Limb (tissue), 2 donors: ENCODE results near the gene CELF3.

ENCODE experiments used
- DNase-seq, 2 donors: peaks; one replicate each; pipeline ENCODE4 v3.0.0-alpha.2; 2016; ENCODE audit errors: extremely low spot score in 2 of 2

The CELF3 gene

DNA sequence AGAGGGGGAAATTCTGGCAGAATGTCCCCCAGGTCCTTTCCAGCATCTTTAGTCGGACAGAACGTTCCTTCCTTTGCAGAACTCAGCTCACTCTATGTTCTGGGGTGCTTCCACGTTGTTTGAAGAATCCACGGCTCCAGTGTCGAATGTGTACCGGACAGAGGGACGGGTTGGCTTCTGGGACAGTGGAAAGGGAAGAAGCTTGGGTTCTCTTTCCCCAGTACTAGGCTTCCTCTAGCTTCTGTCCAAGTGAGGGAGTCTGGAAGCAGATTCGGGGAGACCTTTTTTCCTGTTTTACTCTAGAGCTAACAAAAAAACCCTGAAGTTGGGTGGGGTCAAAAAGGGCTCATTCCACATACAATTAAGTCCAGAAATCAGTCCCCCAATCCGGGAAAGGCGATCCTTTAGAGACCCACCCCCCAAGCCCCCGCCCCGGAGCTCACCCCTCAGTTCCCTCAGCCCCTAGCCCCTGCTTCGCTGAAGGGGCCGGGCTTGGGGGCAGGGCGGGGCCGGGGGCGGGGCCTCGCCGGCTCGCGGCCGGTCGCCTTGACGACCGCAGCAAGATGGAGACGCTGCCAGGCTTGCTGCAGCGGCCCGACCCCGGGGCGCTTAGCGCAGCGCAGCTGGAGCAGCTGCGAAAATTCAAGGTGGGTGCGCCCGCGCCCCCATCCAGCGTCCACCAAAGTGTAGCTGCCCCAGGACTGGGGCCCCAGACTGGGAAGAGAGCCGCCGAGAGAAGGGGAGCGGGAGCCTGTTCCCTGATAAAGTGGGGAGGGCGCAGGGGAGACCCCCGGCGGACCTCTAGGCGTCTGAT lies 4.6 kb upstream of the CELF3 start, which contains the start of gene RIIAD1:
Gene RIIAD1, plus strand, starts transcription at position 549 of the 814 bp plus-strand sequence. Its CDS starts 15 bp downstream, at position 564.
- DNase-seq: peak; percentile 21 to 76

DNA sequence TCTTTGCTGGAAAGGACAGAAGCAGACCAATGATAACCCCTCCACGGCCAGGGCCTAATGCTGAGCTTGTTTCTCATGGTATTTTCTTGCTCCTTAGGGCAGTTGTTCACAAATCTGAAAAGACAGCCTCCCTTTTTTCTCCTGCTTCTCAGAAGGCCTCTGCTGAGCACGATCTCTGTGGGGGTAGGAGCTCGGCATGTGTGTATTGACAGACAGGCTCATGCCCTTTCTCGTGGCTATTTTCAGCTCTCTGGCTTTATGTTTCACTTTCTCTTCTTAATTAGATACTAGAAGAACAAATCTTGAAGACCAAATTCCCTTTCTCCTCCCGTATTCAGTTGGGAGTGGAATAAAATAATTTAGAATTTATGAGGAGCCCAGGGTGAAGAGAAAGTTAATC lies 4.0 kb upstream of the CELF3 start:
- DNase-seq: no peak

GRCh38 chr1:151720125-151720524 lies 3.5 kb upstream of the CELF3 start:
- DNase-seq: no peak

DNA sequence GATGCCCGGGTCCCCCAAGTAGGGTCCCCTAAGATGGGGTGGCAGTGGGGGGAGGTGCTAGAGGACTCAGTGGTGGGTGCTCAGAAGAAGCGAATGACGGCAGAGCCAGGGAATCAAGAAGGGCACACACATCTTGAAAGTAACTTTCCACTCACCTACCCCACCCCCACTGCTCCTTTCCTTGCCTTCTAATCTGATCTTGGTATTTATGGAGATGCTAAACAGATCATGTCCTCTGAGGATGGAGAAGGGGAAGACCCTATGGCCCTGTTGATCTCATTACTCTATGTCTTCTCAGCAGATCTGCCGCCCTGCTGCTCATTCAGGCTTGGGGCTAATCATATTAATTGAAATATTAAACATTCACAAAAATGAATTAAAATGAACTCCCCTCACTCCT lies 2.1 kb upstream of the CELF3 start:
- DNase-seq: no peak

GRCh38 chr1:151718011-151718431 lies 1.4 kb upstream of the CELF3 start:
- no peak for DNase-seq

GRCh38 chr1:151716405-151716762 lies 219 bp downstream of the CELF3 start:
- no peak for DNase-seq

DNA sequence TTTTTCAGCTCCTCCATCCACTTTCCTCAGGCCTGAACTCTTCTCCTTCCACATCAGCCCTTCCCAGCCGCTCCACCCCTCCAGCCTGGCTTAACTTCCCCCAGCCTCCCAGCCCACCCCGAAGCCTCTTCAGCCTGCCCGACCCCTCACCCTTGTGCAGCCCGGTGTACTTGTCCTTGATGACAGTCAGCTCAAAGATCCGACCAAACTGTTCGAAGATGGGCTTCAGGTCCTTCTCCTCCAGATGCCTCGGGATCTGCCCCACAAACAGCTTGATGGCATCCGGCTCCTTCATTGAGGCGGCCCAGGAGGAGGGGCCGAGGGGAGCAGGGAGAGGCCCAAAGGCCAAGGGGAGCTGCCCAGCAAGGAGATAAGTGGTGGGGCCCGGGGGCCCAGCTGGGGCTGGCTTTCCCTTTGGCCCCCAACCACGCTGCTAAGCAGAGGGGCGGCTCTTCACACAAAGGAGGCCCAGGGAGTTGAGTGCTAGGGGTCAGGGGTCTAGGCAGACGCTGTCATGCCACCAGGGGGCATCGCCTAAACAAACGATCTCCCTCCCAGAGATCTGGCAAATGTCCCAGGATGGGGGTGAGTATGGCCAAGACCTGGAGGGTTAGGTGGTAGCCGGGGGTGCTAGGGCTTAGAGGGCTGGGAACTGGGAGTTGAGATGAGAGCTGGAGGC lies 738 bp downstream of the CELF3 start:
- DNase-seq: no peak

DNA sequence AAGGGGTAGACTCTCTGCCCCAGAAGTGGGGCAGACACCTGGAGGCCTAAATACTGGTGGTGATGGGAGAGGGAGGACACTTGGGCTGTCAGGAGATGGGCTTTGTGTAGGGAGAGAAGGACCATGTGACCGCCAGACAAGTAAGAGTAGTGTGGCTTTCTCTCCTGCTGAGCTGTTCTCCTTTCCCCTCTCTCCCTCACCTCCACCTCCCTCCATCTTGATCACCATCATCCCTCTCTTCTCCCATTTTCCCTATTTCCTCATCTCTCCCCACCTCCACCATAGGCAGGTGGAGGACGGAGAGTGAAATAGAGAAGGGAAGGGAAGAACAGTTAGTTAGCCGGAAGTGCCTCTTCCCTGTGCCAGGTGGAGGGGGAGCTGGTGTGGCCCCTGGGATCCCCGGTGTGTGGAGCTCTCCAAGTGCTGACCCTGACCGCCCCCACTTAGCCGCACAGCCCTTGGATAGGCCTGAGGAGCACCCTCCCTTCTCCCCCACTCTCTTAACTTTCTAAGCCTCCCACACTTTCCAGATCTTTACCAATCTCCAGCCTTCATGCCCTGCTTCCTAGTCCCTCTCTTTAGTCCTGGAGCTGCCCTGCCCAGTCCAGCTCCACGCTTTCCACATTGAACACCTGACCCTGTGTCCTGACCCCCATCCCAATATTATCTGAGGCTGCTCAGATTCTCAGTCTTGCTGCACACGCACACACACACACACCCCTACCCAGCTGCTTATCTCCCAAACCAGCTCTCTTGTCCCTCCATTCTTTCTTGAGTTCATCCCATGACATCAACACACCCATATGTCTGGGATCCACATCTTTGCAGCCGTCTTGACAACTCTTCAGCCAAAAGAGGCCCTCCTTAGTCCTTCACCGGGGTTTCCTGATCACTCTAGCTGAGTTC lies 1.5 kb downstream of the CELF3 start:
- DNase-seq: no peak

DNA sequence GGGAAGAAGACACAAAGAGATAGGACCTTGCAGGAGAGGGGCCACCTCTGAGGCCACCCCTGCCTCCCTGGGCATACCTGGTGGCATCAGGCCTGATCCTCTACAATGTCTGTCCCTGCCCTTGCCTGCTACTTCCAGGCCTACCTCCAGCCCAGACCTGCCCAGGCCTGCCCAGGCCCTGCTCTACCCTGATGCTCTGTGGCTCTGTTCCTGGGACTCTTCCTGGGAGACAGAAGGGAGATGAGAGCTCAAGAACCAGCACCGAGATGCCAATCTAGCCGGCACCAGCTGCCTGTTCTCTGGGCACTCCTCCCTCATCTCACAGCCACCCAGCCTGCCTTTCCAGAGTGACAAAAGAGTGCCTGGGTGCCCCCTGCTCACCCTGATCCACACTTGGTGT lies 2.7 kb downstream of the CELF3 start:
- no peak for DNase-seq

DNA sequence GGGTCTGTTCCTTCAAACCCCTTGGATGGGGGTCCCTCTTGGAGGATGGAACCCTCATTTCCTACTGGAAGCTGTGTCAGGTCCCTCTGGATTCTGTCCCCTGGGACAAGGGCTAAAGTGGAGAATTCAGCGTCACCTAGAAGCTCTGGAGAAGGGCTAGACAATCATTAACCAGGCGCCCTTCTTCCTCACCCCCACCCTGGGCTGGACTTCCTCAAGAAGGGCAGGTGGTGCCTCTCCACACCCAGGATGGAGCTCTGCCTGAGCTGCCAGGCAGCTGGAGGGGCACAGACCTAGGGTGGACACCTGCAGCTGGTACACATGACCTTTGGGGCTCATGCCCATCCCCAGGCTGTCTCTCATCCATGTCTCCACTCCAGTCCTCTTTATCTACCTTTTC lies 3.6 kb downstream of the CELF3 start:
- DNase-seq: no peak

GRCh38 chr1:151711951-151712350 lies 4.7 kb downstream of the CELF3 start:
- DNase-seq: no peak

GRCh38 chr1:151711044-151711800 lies 5.4 kb downstream of the CELF3 start:
- DNase-seq: no peak

GRCh38 chr1:151710187-151710840 lies 6.3 kb downstream of the CELF3 start:
- peak in 1 of 2 donors; percentile 86 for DNase-seq

DNA sequence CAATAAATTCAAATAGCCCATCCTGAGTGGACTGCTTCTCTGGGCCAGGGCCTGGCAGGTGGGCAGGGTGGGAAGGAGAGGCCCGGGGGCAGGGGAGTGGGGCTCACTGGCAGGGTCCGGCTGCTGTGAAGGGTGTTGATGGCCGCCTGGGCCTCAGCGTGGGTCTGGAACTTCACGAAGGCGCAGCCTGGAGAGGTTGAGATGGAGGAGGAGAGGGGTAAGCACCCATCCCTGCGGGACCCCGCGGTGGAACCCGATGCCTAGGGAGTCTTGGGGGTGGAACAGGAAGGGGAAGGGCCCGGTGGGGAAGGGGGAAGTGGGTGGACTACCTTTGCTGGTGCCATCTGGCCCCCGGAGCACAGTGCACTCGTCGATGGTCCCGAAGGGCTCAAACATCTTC lies 7.7 kb downstream of the CELF3 start:
- DNase-seq: no peak

DNA sequence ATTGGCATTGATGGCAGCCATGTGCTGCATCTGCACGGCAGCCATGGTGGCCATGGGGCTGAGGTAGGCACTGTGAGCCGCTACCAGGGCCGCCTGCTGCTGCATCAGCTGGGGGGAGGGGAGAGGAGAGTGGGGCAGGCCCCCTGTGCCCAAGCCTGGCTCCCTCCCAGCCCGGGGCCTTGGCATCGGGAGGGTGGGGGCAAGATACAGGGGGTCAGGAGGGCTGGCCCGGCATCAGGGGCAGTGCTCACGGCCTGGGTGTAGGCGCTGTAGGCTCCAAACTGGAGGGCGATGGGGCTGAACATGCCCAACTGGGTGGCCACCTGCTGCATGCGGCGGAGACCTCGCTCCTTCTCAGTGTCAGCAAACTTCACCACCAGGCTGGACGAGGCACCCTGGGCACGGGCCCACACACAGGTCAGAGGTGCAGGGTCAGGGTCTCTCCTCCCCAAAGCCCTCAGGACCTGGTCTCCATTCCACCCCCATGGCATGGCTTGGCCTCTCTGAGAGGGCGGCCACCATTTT lies 9.0 kb downstream of the CELF3 start:
- DNase-seq: no peak

DNA sequence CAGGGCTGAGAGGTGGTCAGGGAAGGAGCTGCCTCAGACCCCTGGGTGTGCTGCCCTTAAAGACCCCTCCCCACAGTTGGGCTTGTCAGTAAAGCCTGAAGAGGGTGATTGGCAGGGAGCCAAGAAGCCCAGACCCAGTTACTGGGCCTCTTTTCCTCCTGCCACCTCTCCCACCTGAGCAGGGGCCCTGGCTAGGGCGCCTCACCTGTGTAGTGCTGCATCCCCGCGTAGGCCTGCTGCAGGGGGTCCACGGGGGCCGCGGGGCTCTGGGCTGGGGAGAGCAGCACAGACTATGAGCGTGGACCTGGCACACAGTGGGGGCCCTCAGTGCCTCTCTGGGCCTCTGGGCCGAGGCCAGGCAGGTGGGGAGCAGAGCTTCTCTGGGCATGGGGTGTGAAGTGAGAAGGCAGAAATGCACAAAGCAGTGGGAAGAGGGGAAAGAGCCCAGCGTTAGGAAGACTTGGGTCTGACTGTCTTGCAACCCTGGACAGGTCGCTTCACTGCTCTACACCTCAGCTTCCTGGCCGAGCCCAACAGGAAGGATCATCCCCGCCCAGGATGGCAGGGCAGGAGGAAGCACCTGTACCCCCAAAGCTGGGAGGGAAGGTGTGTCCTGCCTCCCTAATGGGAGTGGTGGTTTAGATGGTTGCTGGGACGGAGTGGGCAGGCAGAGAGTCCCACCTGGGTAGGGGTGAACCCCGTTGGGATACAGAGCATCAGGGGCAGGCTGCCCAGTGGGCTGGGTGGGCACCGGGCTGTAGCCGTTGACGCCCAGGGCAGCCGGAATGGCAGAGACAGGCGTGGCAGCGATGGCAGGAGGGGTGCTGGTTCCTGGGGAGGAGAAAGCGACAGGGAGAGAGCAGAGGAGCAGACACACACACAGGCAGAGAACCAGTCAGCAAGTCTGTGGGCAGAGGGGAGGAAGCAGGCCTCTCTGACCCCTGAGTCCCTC lies 9.9 kb downstream of the CELF3 start:
- DNase-seq: no peak

DNA sequence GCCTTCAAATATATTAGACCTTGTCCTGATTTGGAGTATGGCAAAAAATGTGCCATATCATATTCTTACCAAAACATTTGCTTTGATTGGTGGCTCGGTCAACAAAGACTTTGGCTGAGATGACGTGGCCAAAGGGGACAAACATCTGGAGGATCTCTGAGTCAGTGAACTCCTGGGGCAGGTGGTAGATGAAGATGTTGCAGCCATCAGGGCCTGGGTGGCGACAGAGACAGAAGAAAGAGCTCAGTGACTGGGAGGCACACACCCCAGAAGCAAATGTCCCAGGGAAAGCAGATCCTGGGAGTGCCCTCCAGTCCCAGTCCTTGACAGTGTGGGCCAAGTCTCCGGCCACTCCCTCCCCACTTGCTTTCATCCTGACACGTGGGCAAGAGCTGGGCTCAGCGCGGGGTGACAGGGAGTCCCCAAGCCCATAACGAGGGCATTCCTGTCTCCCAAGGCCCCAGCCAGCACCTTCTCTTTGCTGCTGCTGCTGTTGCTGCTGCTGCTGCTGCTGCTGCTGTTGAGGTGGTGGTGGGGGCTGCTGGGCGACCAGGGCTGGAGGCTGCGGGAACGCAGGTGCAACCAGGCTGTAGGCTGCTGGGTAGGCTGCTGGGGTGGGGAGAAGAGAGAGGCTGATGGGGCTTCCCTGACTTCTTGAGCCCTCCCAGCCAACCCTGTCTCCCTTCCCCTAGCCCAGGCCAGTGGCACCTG lies 10.7 kb downstream of the CELF3 start:
- no peak for DNase-seq

GRCh38 chr1:151705146-151705545 lies 11.5 kb downstream of the CELF3 start:
- no peak for DNase-seq

- no peak for DNase-seq
Observed at GRCh38 chr1:151704246-151704645, 12.4 kb downstream of the CELF3 start.
